Breast epithelium (tissue), 3 donors: ENCODE results near the gene ELOB.

ENCODE experiments used
- POLR2A ChIP-seq: fragments of 450-650 bp; IDR thresholded peaks from one replicate; pipeline ENCODE4 v1.6.1; 2016; ENCODE audit warnings: antibody characterized with exemption, mild to moderate bottlenecking, moderate library complexity
- TF ChIP-seq, protein P1 (sequence below), 3 donors: fragments of 450-650 bp; IDR thresholded peaks; one replicate each; pipeline ENCODE4 v1.5.1; 2016 to 2017; ENCODE audit warnings: antibody characterized with exemption in 3 of 3, mild to moderate bottlenecking in 3 of 3, moderate library complexity in 3 of 3

DNA sequence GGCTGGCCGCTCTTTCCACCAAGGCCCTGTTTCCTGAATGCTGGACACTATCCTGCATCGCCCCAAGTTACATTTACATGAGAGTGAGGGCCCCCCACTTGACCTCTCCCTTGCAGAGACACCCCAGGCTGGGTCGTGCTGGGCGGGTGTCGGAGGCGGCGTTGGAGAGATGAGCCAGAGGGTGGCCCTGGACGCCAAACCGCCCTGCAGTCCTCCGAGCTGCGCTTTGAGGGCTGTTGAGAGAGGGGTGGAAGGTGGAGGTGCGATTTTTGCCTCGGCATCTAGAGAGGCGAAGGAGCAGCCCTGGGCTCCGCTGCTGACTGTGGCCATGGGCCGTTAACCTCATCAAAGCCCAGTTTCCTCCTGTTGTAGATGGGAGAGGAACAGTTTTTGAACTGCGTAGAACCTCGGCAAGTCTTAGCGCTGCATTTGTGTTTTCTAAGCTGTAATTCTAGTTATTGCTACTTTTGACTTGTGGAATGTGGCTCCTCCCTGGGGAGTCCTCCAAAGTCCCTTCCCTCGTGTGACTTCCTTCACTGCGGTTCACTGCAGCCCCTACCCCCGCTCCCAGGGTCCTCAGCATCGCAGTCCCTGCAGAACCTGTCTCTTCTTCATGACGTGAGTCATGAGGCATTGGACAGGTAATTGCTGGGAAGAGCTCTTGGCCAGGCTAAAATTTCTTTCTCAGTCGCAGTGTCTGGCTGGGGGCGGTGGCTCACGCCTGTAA lies 986 bp upstream of the ELOB start:
- TF ChIP-seq, protein P1, sequence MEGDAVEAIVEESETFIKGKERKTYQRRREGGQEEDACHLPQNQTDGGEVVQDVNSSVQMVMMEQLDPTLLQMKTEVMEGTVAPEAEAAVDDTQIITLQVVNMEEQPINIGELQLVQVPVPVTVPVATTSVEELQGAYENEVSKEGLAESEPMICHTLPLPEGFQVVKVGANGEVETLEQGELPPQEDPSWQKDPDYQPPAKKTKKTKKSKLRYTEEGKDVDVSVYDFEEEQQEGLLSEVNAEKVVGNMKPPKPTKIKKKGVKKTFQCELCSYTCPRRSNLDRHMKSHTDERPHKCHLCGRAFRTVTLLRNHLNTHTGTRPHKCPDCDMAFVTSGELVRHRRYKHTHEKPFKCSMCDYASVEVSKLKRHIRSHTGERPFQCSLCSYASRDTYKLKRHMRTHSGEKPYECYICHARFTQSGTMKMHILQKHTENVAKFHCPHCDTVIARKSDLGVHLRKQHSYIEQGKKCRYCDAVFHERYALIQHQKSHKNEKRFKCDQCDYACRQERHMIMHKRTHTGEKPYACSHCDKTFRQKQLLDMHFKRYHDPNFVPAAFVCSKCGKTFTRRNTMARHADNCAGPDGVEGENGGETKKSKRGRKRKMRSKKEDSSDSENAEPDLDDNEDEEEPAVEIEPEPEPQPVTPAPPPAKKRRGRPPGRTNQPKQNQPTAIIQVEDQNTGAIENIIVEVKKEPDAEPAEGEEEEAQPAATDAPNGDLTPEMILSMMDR (IDR thresholded peaks at IDR 0.05) = no peak
- no peak for TF ChIP-seq POLR2A
